HEK293T (cell line): ENCODE data around the gene KDM2A.

Source experiments
- CTCF ChIA-PET: fragments of 350-600 bp; formaldehyde crosslinking; extraction: SDS; loops from one replicate; lab custom pipeline; 2021; ENCODE audit warnings: antibody characterized with exemption, inconsistent platforms; lab: Yijun Ruan, JAX
- POLR2A ChIA-PET: fragments of 350-600 bp; formaldehyde crosslinking; extraction: SDS; loops from one replicate; lab custom pipeline; 2020; ENCODE audit warnings: antibody characterized with exemption, inconsistent platforms; lab: Yijun Ruan, JAX
- DNase-seq: peaks from one replicate; pipeline ENCODE4 v3.0.0; 2012; ENCODE audit warnings: mixed read lengths; ENCODE audit errors: extremely low spot score
- ARNT ChIP-seq: fragments of 450-650 bp; IDR thresholded peaks from 2 replicates; pipeline ENCODE4 v1.6.1; 2017; ENCODE audit warnings: mild to moderate bottlenecking
- BHLHE40 ChIP-seq: fragments of 450-650 bp; IDR thresholded peaks from 2 replicates; pipeline ENCODE4 v1.6.1; 2016; ENCODE audit warnings: mild to moderate bottlenecking, moderate library complexity, borderline replicate concordance
- CTBP1 ChIP-seq: fragments of 450-650 bp; IDR thresholded peaks from 2 replicates; pipeline ENCODE4 v1.6.1; 2016; ENCODE audit warnings: borderline replicate concordance
- ELF4 ChIP-seq: fragments of 450-650 bp; IDR thresholded peaks from 2 replicates; pipeline ENCODE4 v1.6.1; 2017; ENCODE audit warnings: antibody characterized with exemption
- FOXA1 ChIP-seq: fragments of 450-650 bp; IDR thresholded peaks from 2 replicates; pipeline ENCODE4 v1.6.1; 2016; ENCODE audit warnings: mild to moderate bottlenecking
- FOXK2 ChIP-seq: fragments of 450-650 bp; IDR thresholded peaks from 2 replicates; pipeline ENCODE4 v1.6.1; 2016; ENCODE audit warnings: mild to moderate bottlenecking
- FOXM1 ChIP-seq: fragments of 450-650 bp; IDR thresholded peaks from 2 replicates; pipeline ENCODE4 v1.6.1; 2017; ENCODE audit warnings: mild to moderate bottlenecking, borderline replicate concordance
- HDGF ChIP-seq: fragments of 450-650 bp; IDR thresholded peaks from 2 replicates; pipeline ENCODE4 v1.6.1; 2017; ENCODE audit warnings: antibody characterized with exemption, borderline replicate concordance
- L3MBTL2 ChIP-seq: fragments of 450-650 bp; conservative IDR thresholded peaks from 2 replicates; pipeline ENCODE4 v1.6.1; 2016; ENCODE audit warnings: mild to moderate bottlenecking
- LEF1 ChIP-seq: fragments of 450-650 bp; IDR thresholded peaks from 2 replicates; pipeline ENCODE4 v1.6.1; 2017; ENCODE audit warnings: mild to moderate bottlenecking, borderline replicate concordance
- NFRKB ChIP-seq: fragments of 450-650 bp; IDR thresholded peaks from 2 replicates; pipeline ENCODE4 v1.6.1; 2016; ENCODE audit warnings: mild to moderate bottlenecking, moderate library complexity
- SP1 ChIP-seq: fragments of 450-650 bp; IDR thresholded peaks from 2 replicates; pipeline ENCODE4 v1.6.1; 2017
- SUZ12 ChIP-seq: fragments of 450-650 bp; IDR thresholded peaks from 2 replicates; pipeline ENCODE4 v1.6.1; 2016; ENCODE audit warnings: mild to moderate bottlenecking
- TARDBP ChIP-seq: fragments of 450-650 bp; IDR thresholded peaks from 2 replicates; pipeline ENCODE4 v1.6.1; 2016
- ZNF384 ChIP-seq: fragments of 450-650 bp; IDR thresholded peaks from 2 replicates; pipeline ENCODE4 v1.6.1; 2016
- TF ChIP-seq, protein P1 (sequence below): fragments of 450-650 bp; IDR thresholded peaks from 2 replicates; pipeline ENCODE4 v1.6.1; 2016

KDM2A gene

DNA sequence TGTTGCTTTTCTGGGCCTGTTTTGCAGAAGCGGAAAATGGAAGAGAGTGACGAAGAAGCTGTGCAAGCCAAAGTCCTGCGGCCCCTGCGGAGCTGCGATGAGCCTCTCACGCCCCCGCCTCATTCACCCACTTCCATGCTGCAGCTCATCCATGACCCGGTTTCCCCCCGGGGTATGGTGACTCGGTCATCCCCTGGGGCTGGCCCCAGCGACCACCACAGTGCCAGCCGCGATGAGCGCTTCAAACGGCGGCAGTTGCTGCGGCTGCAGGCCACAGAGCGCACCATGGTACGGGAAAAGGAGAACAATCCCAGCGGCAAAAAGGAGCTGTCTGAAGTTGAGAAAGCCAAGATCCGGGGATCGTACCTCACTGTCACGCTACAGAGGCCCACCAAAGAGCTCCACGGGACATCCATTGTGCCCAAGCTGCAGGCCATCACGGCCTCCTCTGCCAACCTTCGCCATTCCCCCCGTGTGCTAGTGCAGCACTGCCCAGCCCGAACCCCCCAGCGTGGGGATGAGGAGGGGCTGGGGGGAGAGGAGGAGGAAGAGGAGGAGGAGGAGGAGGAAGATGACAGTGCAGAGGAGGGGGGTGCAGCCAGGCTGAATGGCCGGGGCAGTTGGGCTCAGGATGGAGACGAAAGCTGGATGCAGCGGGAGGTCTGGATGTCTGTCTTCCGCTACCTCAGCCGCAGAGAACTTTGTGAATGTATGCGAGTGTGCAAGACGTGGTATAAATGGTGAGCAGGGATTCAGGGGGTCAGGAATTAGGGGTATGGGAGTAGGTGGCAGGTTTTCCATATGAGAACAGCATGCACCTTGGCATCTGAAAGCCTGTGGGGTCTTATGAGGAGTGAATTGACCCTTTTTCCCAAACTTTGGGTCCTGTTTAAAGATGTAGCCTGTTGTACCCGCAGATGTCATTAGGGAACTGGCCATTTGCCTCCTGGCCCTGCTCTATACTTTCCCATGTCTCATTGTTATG lies 131.3 kb downstream of the KDM2A start:
- DNase-seq = no peak
- ChIA-PET POLR2A (interaction anchor here (1.5 kb wide), 1 partner anchor 67 kb away, joined by 3 read pairs; no protein-coding TSS in a partner anchor), CTCF (no interaction called here)
- TF ChIP-seq FOXK2 = no peak
- no peak for TF ChIP-seq SUZ12
- TF ChIP-seq FOXM1 = no peak
- TF ChIP-seq BHLHE40 = no peak
- TF ChIP-seq L3MBTL2 = no peak
- no peak for TF ChIP-seq NFRKB

DNA sequence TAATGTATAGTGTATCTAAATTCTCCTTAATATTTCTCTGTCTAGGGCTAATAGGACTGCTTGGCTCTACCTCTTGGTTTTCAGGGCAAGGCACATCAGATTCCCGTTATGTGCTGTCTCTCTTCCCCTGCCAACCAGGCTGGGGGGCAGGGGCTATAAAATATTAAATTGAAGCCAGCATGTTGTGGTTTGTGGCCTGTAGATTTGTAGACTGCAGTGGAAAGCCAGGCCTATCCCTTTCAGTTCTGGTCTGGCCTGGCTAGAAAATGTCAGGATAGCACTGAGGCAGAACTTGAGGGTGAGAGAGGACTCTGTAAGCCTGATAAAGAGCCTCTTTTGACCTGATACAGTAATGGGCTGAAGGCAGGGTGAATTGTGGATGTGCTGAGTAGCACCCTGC lies 132.8 kb downstream of the KDM2A start:
- ChIA-PET CTCF (interaction anchor here (1.1 kb wide), 1 partner anchor 10 kb away, joined by 4 read pairs; no protein-coding TSS in a partner anchor), POLR2A (no interaction called here)
- TF ChIP-seq L3MBTL2 (no peak), ARNT (no peak), CTBP1 (no peak), BHLHE40 (no peak), LEF1 (no peak), ZNF384 (no peak), SUZ12 (no peak), HDGF (no peak), SP1 (no peak), FOXA1 (no peak)
- TF ChIP-seq, protein P1, sequence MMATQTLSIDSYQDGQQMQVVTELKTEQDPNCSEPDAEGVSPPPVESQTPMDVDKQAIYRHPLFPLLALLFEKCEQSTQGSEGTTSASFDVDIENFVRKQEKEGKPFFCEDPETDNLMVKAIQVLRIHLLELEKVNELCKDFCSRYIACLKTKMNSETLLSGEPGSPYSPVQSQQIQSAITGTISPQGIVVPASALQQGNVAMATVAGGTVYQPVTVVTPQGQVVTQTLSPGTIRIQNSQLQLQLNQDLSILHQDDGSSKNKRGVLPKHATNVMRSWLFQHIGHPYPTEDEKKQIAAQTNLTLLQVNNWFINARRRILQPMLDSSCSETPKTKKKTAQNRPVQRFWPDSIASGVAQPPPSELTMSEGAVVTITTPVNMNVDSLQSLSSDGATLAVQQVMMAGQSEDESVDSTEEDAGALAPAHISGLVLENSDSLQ = no peak
- DNase-seq = no peak

DNA sequence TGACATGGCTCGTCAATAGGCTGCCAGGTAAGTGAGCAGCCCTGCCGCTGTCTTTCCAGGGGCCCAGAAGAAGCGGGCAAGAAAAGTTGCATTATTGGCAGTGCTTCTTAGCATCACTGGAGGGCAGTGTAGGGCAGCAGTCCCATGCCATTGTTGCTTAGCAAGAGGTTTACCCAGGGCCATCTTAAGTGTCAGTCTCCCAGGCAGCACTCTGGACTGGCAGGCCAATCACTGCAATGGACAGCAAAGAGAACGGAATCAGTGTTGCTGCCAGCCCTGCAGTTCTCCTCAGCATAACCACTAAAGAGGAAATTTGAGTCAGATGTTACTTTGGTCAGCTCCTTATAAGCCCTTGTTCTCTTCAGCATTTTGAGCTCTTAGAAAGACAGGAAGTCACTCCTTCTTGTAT lies 133.8 kb downstream of the KDM2A start:
- ChIA-PET POLR2A (interaction anchor here (1.3 kb wide), 1 partner anchor 35 kb away, joined by 3 read pairs; no protein-coding TSS in a partner anchor), CTCF (interaction anchor here (0.6 to 1.8 kb wide), 3 partner anchors 9 to 171 kb away, joined by 3 to 12 read pairs (median 4); no protein-coding TSS in a partner anchor)
- DNase-seq = no peak
- TF ChIP-seq CTBP1 = no peak
- TF ChIP-seq BHLHE40 = no peak
- no peak for TF ChIP-seq FOXK2
- TF ChIP-seq ZNF384 = no peak
- no peak for TF ChIP-seq SUZ12

GRCh38 chr11:67253872-67254624 lies 135.0 kb downstream of the KDM2A start:
- CTCF ChIA-PET = interaction anchor here (0.5 to 1.8 kb wide), 3 partner anchors 8 to 177 kb away, joined by 3 to 12 read pairs (median 7); no protein-coding TSS in a partner anchor

GRCh38 chr11:67254798-67255197 lies 135.7 kb downstream of the KDM2A start:
- CTCF ChIA-PET = no interaction called here
- TF ChIP-seq ARNT (no peak), FOXM1 (no peak), NFRKB (no peak)
- POLR2A ChIA-PET = no interaction called here
- DNase-seq = no peak

More at GRCh38 chr11:67253872-67254624, 135.0 kb downstream of the KDM2A start:
- POLR2A ChIA-PET = interaction anchor here (1.3 kb wide), 1 partner anchor 34 kb away, joined by 3 read pairs; no protein-coding TSS in a partner anchor
- DNase-seq = no peak
- TF ChIP-seq FOXM1 (no peak), TARDBP (no peak), LEF1 (no peak), FOXA1 (no peak), BHLHE40 (no peak), L3MBTL2 (no peak), NFRKB (no peak), FOXK2 (no peak), CTBP1 (no peak), ZNF384 (no peak), ELF4 (no peak), SP1 (no peak), SUZ12 (no peak), HDGF (no peak), ARNT (no peak)
- TF ChIP-seq, protein P1 = no peak

- TF ChIP-seq FOXM1 (no peak), ARNT (no peak), HDGF (no peak), FOXK2 (no peak), CTBP1 (no peak), L3MBTL2 (no peak), BHLHE40 (no peak), LEF1 (no peak), ELF4 (no peak), NFRKB (no peak), SUZ12 (no peak), ZNF384 (no peak), SP1 (no peak), TARDBP (no peak), FOXA1 (no peak)
- TF ChIP-seq, protein P1 = no peak
- POLR2A ChIA-PET = no interaction called here
- no peak for DNase-seq
- CTCF ChIA-PET = no interaction called here
These were observed 136.3 kb downstream of the KDM2A start for GRCh38 chr11:67255353-67255752.
